Endodermal cell (in vitro differentiated cells): Measurements from ENCODE around the gene SCAF4. TPM values are rescaled to one million over a fixed set of nuclear protein-coding genes. Genes with fewer than 3 reads are reported as not detected.

Source experiments
- DNase-seq: peaks from one replicate; pipeline ENCODE4 v3.0.0-alpha.2; 2017
- H3K27ac ChIP-seq: 2 replicates; pipeline ENCODE4 v1.5.1; 2013; ENCODE audit warnings: mild to moderate bottlenecking, low read depth, low read length, moderate library complexity
- H3K27me3 ChIP-seq: 2 replicates; pipeline ENCODE4 v1.6.1; 2013; ENCODE audit warnings: mild to moderate bottlenecking, low read length, moderate library complexity; ENCODE audit not compliant: insufficient read depth, control insufficient read depth, poor library complexity, severe bottlenecking
- H3K36me3 ChIP-seq: 2 replicates; pipeline ENCODE4 v1.7.0; 2013; ENCODE audit warnings: mild to moderate bottlenecking, low read length, moderate library complexity; ENCODE audit not compliant: control insufficient read depth, insufficient read depth
- H3K4me1 ChIP-seq: one replicate; pipeline ENCODE4 v1.7.0; 2013; ENCODE audit warnings: low read length; ENCODE audit not compliant: control insufficient read depth, insufficient read depth
- H3K4me3 ChIP-seq: 2 replicates; pipeline ENCODE4 v1.5.1; 2013; ENCODE audit warnings: mild to moderate bottlenecking, low read length, moderate library complexity
- H3K9ac ChIP-seq: 2 replicates; pipeline ENCODE4 v1.6.1; 2013; ENCODE audit warnings: mild to moderate bottlenecking, low read length, moderate library complexity; ENCODE audit not compliant: poor library complexity, severe bottlenecking; ENCODE audit errors: extremely low read depth
- H3K9me3 ChIP-seq: 2 replicates; pipeline ENCODE4 v1.6.1; 2013; ENCODE audit warnings: mild to moderate bottlenecking, low read length, moderate library complexity; ENCODE audit not compliant: control insufficient read depth
- H3K27ac Mint-ChIP-seq: 2 replicates; pipeline ENCODE4 v1.8.0; 2020; ENCODE audit warnings: mixed read lengths
- H3K27me3 Mint-ChIP-seq: 2 replicates; pipeline ENCODE4 v1.8.0; 2021; ENCODE audit warnings: mild to moderate bottlenecking, mixed read lengths; ENCODE audit not compliant: insufficient read depth
- H3K36me3 Mint-ChIP-seq: 2 replicates; pipeline ENCODE4 v1.8.0; 2020; ENCODE audit warnings: low read depth, mixed read lengths
- H3K4me1 Mint-ChIP-seq: 2 replicates; pipeline ENCODE4 v1.8.0; 2020; ENCODE audit warnings: mixed read lengths
- H3K4me3 Mint-ChIP-seq: 2 replicates; pipeline ENCODE4 v1.8.0; 2020; ENCODE audit warnings: mild to moderate bottlenecking, moderate library complexity, mixed read lengths
- H3K9me3 Mint-ChIP-seq: 2 replicates; pipeline ENCODE4 v1.8.0; 2020; ENCODE audit warnings: mild to moderate bottlenecking, mixed read lengths
- WGBS, 2 experiments: methylation state at CpG; one replicate each; pipeline versions ENCODE4 v1.1.5 to v1.1.7; 2013; ENCODE audit warnings: missing lambda C conversion rate in 2 of 2, mixed read lengths in 1 of 2; ENCODE audit not compliant: insufficient coverage in 1 of 2, insufficient read length in 1 of 2; 5-methylcytosine and 5-hydroxymethylcytosine counted together
- total RNA-seq, 2 donors: library from RNA; stranded (reverse); fragmentation: NEBNext Ultra II Directional in 1 of 2; extraction: Animal tissue kit (Norgen Biotek cat#: 25700) in 1 of 2; gene quantifications; 2 replicates in 1 of 2; 3 replicates in 1 of 2; pipeline ENCODE4 v1.2.1, GENCODE V29; 2021
- TF ChIP-seq, protein P1 (sequence below): fragments of 200-600 bp; sonication (generic); conservative IDR thresholded peaks from 2 replicates; pipeline ENCODE4 v1.5.0; 2021; ENCODE audit warnings: antibody characterized with exemption, mild to moderate bottlenecking

The SCAF4 gene
- total RNA-seq, 2 donors from 2014 or later: 61.3 to 67.8 TPM

DNA sequence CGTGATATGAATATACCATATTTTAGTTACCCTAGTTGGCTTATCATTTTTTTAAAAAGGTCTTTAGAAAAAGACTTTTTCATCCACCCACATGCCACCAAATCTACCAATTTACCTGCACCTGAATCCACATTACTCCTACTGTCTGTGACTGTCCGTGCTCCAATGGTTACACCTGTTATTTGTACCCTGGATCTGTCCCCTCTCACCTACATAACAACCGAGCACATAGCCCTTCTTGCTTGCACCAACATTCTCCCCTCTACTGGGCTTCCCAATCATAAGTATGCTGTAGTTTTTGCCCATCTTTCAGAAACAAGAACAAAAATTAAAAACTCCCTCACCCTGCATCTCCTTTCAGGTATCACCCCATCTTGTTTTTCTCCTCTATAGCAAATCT lies 54.9 kb downstream of the SCAF4 start:
- H3K4me3 Mint-ChIP-seq: no peak overlapping the region

DNA sequence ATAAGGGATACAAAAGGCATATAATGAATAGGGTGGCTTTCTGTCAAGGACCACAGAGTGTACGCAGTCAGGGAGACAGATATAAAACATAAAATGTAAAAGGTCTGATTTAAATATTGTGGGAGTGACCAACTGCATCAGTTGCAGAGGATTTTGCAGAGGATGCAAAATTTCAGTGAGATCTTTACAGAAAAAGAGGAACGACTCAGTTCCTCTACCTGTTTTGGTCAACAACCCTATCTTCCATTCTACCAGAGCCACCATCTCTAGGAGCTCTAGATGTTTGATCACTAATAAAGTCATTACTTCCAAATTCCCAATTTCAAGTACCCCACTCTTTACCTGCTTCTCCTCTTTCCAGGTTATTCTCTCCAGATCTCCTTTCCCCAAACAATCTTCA lies 56.0 kb downstream of the SCAF4 start:
- peaks cover 49% of the 10 kb centered on the region for H3K36me3 ChIP-seq
- no peak overlapping the region for H3K4me3 ChIP-seq
- H3K9me3 Mint-ChIP-seq: no peaks in the 10 kb centered on the region
- WGBS, 2 experiments: 86 to 100% methylated on average over 2 of the region's 2 CpGs
- H3K4me3 Mint-ChIP-seq: no peak overlapping the region
- H3K27me3 ChIP-seq: no peaks in the 10 kb centered on the region
- no peaks in the 10 kb centered on the region for H3K4me1 ChIP-seq
- H3K4me1 Mint-ChIP-seq: peaks cover 3% of the 10 kb centered on the region
- no peaks in the 10 kb centered on the region for H3K27me3 Mint-ChIP-seq
- DNase-seq: no peak
- no peak overlapping the region for H3K27ac ChIP-seq
- H3K9ac ChIP-seq: no peak overlapping the region
- no peak overlapping the region for H3K27ac Mint-ChIP-seq
- no peaks in the 10 kb centered on the region for H3K9me3 ChIP-seq
- H3K36me3 Mint-ChIP-seq: peaks cover 16% of the 10 kb centered on the region
- TF ChIP-seq, protein P1, sequence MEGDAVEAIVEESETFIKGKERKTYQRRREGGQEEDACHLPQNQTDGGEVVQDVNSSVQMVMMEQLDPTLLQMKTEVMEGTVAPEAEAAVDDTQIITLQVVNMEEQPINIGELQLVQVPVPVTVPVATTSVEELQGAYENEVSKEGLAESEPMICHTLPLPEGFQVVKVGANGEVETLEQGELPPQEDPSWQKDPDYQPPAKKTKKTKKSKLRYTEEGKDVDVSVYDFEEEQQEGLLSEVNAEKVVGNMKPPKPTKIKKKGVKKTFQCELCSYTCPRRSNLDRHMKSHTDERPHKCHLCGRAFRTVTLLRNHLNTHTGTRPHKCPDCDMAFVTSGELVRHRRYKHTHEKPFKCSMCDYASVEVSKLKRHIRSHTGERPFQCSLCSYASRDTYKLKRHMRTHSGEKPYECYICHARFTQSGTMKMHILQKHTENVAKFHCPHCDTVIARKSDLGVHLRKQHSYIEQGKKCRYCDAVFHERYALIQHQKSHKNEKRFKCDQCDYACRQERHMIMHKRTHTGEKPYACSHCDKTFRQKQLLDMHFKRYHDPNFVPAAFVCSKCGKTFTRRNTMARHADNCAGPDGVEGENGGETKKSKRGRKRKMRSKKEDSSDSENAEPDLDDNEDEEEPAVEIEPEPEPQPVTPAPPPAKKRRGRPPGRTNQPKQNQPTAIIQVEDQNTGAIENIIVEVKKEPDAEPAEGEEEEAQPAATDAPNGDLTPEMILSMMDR: no peak

More for the DNA sequence above, 54.9 kb downstream of the SCAF4 start:
- Mint-ChIP-seq H3K27ac (no peak overlapping the region), H3K36me3 (peaks cover 9% of the 10 kb centered on the region), H3K4me1 (no peaks in the 10 kb centered on the region), H3K27me3 (no peaks in the 10 kb centered on the region), H3K9me3 (no peaks in the 10 kb centered on the region)
- Histone ChIP-seq H3K27me3 (no peaks in the 10 kb centered on the region), H3K36me3 (peaks cover 60% of the 10 kb centered on the region), H3K27ac (no peak overlapping the region), H3K4me1 (no peaks in the 10 kb centered on the region), H3K4me3 (no peak overlapping the region), H3K9me3 (no peaks in the 10 kb centered on the region), H3K9ac (no peak overlapping the region)
- 91 to 97% methylated on average over 3 of the region's 3 CpGs for WGBS, 2 experiments
- no peak for DNase-seq
- TF ChIP-seq, protein P1: no peak

DNA sequence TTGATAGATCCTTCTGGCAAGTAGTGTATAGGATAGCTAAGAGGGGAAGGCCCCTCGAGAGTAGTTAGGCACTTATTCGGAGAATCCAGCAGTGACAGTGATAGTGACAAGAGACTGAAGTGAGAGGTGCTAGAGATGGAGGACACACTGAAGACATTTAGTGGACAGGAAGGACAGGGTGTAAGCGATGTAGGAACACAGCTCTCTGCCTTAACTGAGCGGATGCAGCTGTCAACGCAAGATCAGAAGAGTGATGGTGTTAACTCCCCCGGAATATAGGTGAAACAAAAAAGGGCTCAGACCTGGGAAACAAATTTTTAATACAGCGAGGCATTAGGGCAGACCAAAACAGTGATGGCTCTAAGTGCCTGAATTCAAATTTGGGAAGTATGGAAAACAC lies 56.6 kb downstream of the SCAF4 start:
- H3K4me1 ChIP-seq: no peaks in the 10 kb centered on the region
- Mint-ChIP-seq H3K36me3 (peaks cover 17% of the 10 kb centered on the region), H3K27ac (no peak overlapping the region), H3K27me3 (no peaks in the 10 kb centered on the region), H3K4me3 (no peak overlapping the region), H3K4me1 (peaks cover 6% of the 10 kb centered on the region), H3K9me3 (no peaks in the 10 kb centered on the region)
- H3K9me3 ChIP-seq: no peaks in the 10 kb centered on the region
- no peak overlapping the region for H3K4me3 ChIP-seq
- WGBS, 2 experiments: 95 to 99% methylated on average over 7 of the region's 7 CpGs
- no peak for DNase-seq
- TF ChIP-seq, protein P1: no peak
- H3K27me3 ChIP-seq: no peaks in the 10 kb centered on the region
- no peak overlapping the region for H3K27ac ChIP-seq
- no peak overlapping the region for H3K9ac ChIP-seq
- H3K36me3 ChIP-seq: peaks cover 49% of the 10 kb centered on the region
